Erythroblast (primary cell): ENCODE data around the gene CA11.

Source experiments
- GATA1 ChIP-seq: IDR thresholded peaks from 2 replicates; pipeline ENCODE4 v1.6.1; 2011; ENCODE audit warnings: low read depth, mild to moderate bottlenecking, control low read depth, low read length, moderate library complexity
- POLR2A ChIP-seq: IDR thresholded peaks from 2 replicates; pipeline ENCODE4 v1.6.1; 2011; ENCODE audit warnings: mild to moderate bottlenecking, low read length

DNA sequence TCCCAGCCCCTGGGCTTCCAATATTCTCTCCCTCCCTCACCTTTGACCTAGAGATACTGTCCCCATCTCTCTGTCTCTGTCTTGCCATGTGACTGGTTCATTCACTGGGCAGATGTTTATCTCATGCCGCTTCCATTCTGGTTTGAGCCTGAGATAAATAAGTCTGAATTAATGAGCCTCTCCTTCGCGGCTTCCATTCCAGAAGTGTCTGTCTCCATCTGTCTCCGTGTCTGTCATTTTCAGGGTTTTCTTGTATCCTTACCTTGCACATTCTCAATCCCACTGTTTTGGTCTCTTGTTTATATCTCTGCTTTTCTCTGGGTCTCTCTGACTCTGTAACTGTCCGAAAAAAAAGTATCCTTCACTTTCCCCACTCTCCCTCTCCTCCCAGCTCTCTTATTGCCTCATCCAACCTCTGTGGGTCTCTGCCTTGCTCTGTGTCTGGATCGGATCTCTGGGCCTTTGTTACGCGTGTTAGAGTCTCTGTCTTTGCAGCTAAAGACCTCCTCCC is 22.4 kb downstream of the CA11 start:
- TF ChIP-seq POLR2A (no peak), GATA1 (no peak)
